ENCODE results near the gene POLQ.

POLQ gene

DNA sequence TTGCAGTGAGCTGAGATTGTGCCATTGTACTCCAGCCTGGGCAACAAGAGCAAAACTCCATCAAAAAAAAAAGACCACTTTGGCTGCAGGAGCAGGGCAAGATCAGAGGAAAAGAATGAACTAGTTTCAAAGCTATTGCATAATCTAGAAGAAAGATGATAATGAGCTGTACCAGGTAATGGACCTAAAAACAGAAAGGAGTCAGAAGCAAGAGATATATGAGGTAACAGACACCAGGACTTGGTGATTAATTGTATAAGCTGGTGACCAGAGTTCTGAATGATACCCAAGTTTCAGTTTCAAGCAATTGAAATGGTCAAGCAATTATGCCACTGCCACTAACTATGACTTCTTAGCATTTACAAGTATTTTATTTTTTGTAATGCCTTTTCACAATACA lies 2.9 kb downstream of the POLQ start:
- Mint-ChIP-seq H3K36me3 (ENCODE audit: low read depth) (peaks cover 21% of the 10 kb centered on the region), H3K4me3 (no peak overlapping the region), H3K4me1 (ENCODE audit: low read depth) (peaks cover 36% of the 10 kb centered on the region), H3K9me3 (no peaks in the 10 kb centered on the region), H3K27me3 (ENCODE audit: low read depth) (no peaks in the 10 kb centered on the region), H3K27ac (no peak overlapping the region)

- H3K27ac Mint-ChIP-seq = peak overlapping the region; percentile 69
- H3K4me3 Mint-ChIP-seq = no peak overlapping the region
- no peaks in the 10 kb centered on the region for H3K27me3 Mint-ChIP-seq (ENCODE audit: low read depth)
- peaks cover 6% of the 10 kb centered on the region for H3K4me1 Mint-ChIP-seq (ENCODE audit: low read depth)
- H3K9me3 Mint-ChIP-seq = no peaks in the 10 kb centered on the region
- peaks cover 20% of the 10 kb centered on the region for H3K36me3 Mint-ChIP-seq (ENCODE audit: low read depth)
Measured at GRCh38 chr3:121531269-121531668, 14.5 kb downstream of the POLQ start.

- Mint-ChIP-seq H3K27ac (peak overlapping the region; percentile 2), H3K36me3 (ENCODE audit: low read depth) (peaks cover 16% of the 10 kb centered on the region), H3K4me1 (ENCODE audit: low read depth) (peaks cover 8% of the 10 kb centered on the region), H3K4me3 (no peak overlapping the region), H3K27me3 (ENCODE audit: low read depth) (no peaks in the 10 kb centered on the region), H3K9me3 (no peaks in the 10 kb centered on the region)
Measured at GRCh38 chr3:121529308-121529707, 16.5 kb downstream of the POLQ start.

DNA sequence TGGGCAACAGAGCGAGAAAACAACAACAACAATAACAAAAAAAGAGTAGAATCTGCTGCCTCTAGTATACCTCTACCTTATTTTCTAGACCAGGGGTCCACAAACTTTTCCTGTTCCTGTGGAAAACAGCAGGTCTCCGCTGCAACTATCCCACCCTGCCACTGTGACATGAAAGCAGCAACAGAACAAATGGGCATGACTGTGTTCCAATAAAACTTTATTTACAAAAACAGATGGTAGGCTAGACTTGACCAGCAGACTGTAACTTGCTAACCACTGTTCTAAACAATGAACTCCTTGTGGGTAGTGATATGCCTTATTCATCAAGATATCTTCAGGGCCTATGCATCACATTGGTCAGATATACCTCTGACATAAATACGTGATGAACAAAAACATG lies 25.3 kb downstream of the POLQ start:
- peaks cover 2% of the 10 kb centered on the region for H3K4me1 Mint-ChIP-seq (ENCODE audit: low read depth)
- peaks cover 26% of the 10 kb centered on the region for H3K9me3 Mint-ChIP-seq
- H3K27me3 Mint-ChIP-seq (ENCODE audit: low read depth) = no peaks in the 10 kb centered on the region
- no peak overlapping the region for H3K4me3 Mint-ChIP-seq
- H3K36me3 Mint-ChIP-seq (ENCODE audit: low read depth) = peaks cover 54% of the 10 kb centered on the region
- H3K27ac Mint-ChIP-seq = no peak overlapping the region

GRCh38 chr3:121517953-121518655 lies 27.7 kb downstream of the POLQ start:
- peaks cover 61% of the 10 kb centered on the region for H3K36me3 Mint-ChIP-seq (ENCODE audit: low read depth)
- H3K27me3 Mint-ChIP-seq (ENCODE audit: low read depth) = no peaks in the 10 kb centered on the region
- peaks cover 2% of the 10 kb centered on the region for H3K4me1 Mint-ChIP-seq (ENCODE audit: low read depth)
- H3K27ac Mint-ChIP-seq = no peak overlapping the region
- no peak overlapping the region for H3K4me3 Mint-ChIP-seq
- peaks cover 28% of the 10 kb centered on the region for H3K9me3 Mint-ChIP-seq

- Mint-ChIP-seq H3K4me3 (no peak overlapping the region), H3K36me3 (ENCODE audit: low read depth) (peaks cover 53% of the 10 kb centered on the region)
Measured at GRCh38 chr3:121515862-121516261, 29.9 kb downstream of the POLQ start.

DNA sequence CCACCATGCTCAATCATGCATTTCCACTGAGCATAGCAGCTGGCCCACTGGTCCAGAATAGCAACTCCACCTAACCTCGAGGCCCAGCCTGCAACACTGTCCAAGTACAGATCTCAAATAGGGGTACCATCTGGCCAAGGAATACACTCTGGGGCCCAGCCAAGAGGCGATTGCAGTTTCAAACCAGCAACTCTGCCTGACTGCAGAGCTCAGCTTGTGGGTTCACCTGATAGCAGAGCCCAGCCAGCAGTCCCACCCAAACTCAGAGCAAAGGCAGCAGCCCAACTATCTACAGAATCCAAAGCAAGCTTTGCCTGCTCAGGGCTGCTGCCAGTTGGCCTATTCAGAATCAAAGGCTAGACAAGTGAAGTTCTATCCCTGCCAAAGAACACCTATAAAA lies 30.5 kb downstream of the POLQ start:
- H3K36me3 Mint-ChIP-seq (ENCODE audit: low read depth) = peaks cover 49% of the 10 kb centered on the region
- H3K27me3 Mint-ChIP-seq (ENCODE audit: low read depth) = no peaks in the 10 kb centered on the region
- H3K4me3 Mint-ChIP-seq = no peak overlapping the region
- H3K9me3 Mint-ChIP-seq = peaks cover 28% of the 10 kb centered on the region
- H3K4me1 Mint-ChIP-seq (ENCODE audit: low read depth) = peaks cover 2% of the 10 kb centered on the region
- no peak overlapping the region for H3K27ac Mint-ChIP-seq

More at GRCh38 chr3:121515862-121516261, 29.9 kb downstream of the POLQ start:
- Mint-ChIP-seq H3K4me1 (ENCODE audit: low read depth) (peaks cover 2% of the 10 kb centered on the region), H3K9me3 (peaks cover 28% of the 10 kb centered on the region), H3K27ac (no peak overlapping the region), H3K27me3 (ENCODE audit: low read depth) (no peaks in the 10 kb centered on the region)

- Mint-ChIP-seq H3K4me3 (no peak overlapping the region), H3K27ac (no peak overlapping the region), H3K36me3 (ENCODE audit: low read depth) (peaks cover 44% of the 10 kb centered on the region), H3K4me1 (ENCODE audit: low read depth) (peaks cover 2% of the 10 kb centered on the region), H3K9me3 (peaks cover 28% of the 10 kb centered on the region), H3K27me3 (ENCODE audit: low read depth) (no peaks in the 10 kb centered on the region)
Measured at GRCh38 chr3:121514496-121514895, 31.3 kb downstream of the POLQ start.

DNA sequence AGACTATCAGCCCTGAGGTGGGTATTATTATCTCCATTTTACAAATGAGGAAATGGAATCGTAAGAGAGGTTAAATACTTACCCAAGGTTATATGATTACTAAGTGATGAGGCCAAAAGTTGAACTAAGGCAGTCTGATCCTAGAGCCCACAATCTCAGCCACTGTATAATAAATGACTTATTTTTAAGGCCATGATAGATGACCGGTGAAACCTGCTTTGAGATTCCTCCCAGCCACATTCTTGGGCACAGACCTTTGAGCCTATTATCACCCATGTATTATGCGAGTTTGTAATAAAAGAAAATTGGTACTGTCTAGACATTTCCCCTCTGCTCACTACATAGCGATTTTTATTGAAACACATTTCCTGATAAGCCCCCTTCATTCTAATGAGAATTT lies 37.4 kb downstream of the POLQ start:
- H3K27ac Mint-ChIP-seq = no peak overlapping the region
- H3K4me1 Mint-ChIP-seq (ENCODE audit: low read depth) = peaks cover 8% of the 10 kb centered on the region
- peaks cover 23% of the 10 kb centered on the region for H3K36me3 Mint-ChIP-seq (ENCODE audit: low read depth)
- no peak overlapping the region for H3K4me3 Mint-ChIP-seq
- no peaks in the 10 kb centered on the region for H3K9me3 Mint-ChIP-seq
- no peaks in the 10 kb centered on the region for H3K27me3 Mint-ChIP-seq (ENCODE audit: low read depth)

GRCh38 chr3:121505256-121505655 lies 40.5 kb downstream of the POLQ start:
- Mint-ChIP-seq H3K4me3 (no peak overlapping the region), H3K36me3 (ENCODE audit: low read depth) (peaks cover 27% of the 10 kb centered on the region), H3K27me3 (ENCODE audit: low read depth) (no peaks in the 10 kb centered on the region), H3K4me1 (ENCODE audit: low read depth) (peaks cover 11% of the 10 kb centered on the region), H3K27ac (no peak overlapping the region), H3K9me3 (no peaks in the 10 kb centered on the region)

GRCh38 chr3:121504618-121505017 lies 41.2 kb downstream of the POLQ start:
- Mint-ChIP-seq H3K27ac (no peak overlapping the region), H3K4me1 (ENCODE audit: low read depth) (peaks cover 12% of the 10 kb centered on the region), H3K27me3 (ENCODE audit: low read depth) (no peaks in the 10 kb centered on the region), H3K36me3 (ENCODE audit: low read depth) (peaks cover 28% of the 10 kb centered on the region), H3K9me3 (no peaks in the 10 kb centered on the region), H3K4me3 (no peak overlapping the region)

GRCh38 chr3:121496786-121497185 lies 49.0 kb downstream of the POLQ start:
- H3K27ac Mint-ChIP-seq = no peak overlapping the region

DNA sequence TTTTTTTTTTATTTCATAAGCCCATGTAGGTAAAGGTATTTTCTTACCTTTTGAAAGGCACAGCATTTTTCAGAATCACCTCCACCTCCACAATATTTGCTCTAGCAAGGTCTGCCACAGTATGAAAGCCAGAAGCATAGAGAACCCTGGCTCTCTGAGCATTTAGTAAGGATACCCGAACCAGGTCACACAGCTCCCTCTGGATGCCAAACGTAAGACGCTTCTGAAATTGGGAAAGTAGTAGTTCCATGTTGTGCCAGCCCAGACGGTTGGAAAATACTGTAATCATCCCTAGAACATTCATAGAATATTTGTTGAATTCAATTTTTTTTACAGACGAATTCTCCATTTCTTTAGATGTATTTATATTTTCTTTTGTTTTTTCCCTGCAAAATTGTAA lies 52.4 kb downstream of the POLQ start:
- no peak overlapping the region for H3K4me3 Mint-ChIP-seq
- H3K36me3 Mint-ChIP-seq (ENCODE audit: low read depth) = peaks cover 24% of the 10 kb centered on the region
- no peaks in the 10 kb centered on the region for H3K9me3 Mint-ChIP-seq

More at GRCh38 chr3:121496786-121497185, 49.0 kb downstream of the POLQ start:
- Mint-ChIP-seq H3K4me3 (no peak overlapping the region), H3K4me1 (ENCODE audit: low read depth) (peaks cover 7% of the 10 kb centered on the region), H3K9me3 (no peaks in the 10 kb centered on the region), H3K27me3 (ENCODE audit: low read depth) (no peaks in the 10 kb centered on the region), H3K36me3 (ENCODE audit: low read depth) (peaks cover 23% of the 10 kb centered on the region)

DNA sequence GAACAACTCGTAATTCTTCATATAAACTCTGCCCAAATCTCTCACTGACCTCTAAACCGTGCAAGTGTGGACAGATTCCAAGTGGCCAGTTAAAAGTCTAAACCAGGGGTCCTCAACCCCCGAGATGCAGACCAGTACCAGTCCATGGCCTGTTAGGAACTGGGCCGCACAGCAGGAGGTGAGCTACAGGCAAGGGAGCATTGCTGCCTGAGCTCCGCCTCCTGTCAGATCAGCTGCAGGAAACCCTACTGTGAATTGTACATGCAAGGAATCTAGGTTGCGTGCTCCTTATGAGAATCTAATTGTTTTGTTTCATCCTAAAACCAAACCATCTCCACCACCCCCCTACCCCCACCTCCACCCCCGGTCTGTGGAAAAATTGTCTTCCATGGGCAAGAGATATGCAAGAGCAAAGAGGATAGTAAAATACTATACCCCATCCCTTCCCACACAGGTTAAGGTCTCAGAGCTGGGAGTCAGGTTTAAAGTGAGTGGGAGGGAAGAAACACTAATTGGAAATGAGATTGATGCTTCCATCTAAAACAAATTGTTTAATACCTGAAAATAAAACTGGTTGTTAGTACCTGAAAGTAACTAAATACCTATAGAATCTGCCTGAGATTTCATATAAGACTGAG lies 54.0 kb downstream of the POLQ start:
- peaks cover 2% of the 10 kb centered on the region for H3K4me1 Mint-ChIP-seq (ENCODE audit: low read depth)
- H3K4me3 Mint-ChIP-seq = no peak overlapping the region
- no peak overlapping the region for H3K27ac Mint-ChIP-seq
- H3K9me3 Mint-ChIP-seq = no peaks in the 10 kb centered on the region
- H3K27me3 Mint-ChIP-seq (ENCODE audit: low read depth) = no peaks in the 10 kb centered on the region
- H3K36me3 Mint-ChIP-seq (ENCODE audit: low read depth) = peaks cover 24% of the 10 kb centered on the region

More for the DNA sequence above, 52.4 kb downstream of the POLQ start:
- Mint-ChIP-seq H3K27me3 (ENCODE audit: low read depth) (no peaks in the 10 kb centered on the region), H3K4me1 (ENCODE audit: low read depth) (peaks cover 3% of the 10 kb centered on the region), H3K27ac (no peak overlapping the region)

DNA sequence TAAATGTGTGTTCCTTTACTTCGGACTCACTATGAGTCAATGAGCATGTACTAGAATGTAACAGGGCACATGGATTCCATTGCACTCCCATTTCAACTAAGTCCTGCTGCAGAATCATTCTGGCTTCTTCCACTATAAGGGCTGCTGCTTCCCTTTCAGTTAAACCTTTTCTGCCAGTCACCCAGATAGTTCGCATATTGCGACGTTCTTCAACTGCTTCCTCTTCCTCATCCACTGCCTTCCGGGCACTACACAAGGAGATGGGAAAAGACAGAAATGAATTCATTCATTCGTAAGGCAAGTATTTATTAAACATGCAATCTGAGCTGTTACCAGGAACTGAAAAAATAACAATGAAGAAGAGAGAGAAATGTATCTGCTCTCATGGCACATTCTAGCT lies 55.6 kb downstream of the POLQ start:
- Mint-ChIP-seq H3K4me1 (ENCODE audit: low read depth) (no peaks in the 10 kb centered on the region), H3K27me3 (ENCODE audit: low read depth) (no peaks in the 10 kb centered on the region), H3K9me3 (no peaks in the 10 kb centered on the region), H3K4me3 (no peak overlapping the region), H3K36me3 (ENCODE audit: low read depth) (peaks cover 22% of the 10 kb centered on the region), H3K27ac (no peak overlapping the region)

Measured in T-helper 1 cell treated with Interleukin-12 subunit alpha and Interleukin-12 subunit beta and Interleukin-4 antibody, amounts not matched to agents 30 μg/mL and 1 μg/mL, for 36 hours (primary cell).